Hepatocyte (in vitro differentiated cells): ENCODE data around the gene RRAD.

Source experiments
- EZH2 ChIP-seq: fragments of 200-600 bp; sonication (generic); IDR thresholded peaks from 2 replicates; pipeline ENCODE4 v1.6.1; 2016; ENCODE audit warnings: antibody characterized with exemption, mild to moderate bottlenecking, borderline replicate concordance
- TF ChIP-seq, protein P1 (sequence below): fragments of 200-600 bp; sonication (generic); IDR thresholded peaks from 2 replicates; pipeline ENCODE4 v1.5.1; 2016; ENCODE audit warnings: antibody characterized with exemption, mild to moderate bottlenecking; ENCODE audit not compliant: poor library complexity

DNA sequence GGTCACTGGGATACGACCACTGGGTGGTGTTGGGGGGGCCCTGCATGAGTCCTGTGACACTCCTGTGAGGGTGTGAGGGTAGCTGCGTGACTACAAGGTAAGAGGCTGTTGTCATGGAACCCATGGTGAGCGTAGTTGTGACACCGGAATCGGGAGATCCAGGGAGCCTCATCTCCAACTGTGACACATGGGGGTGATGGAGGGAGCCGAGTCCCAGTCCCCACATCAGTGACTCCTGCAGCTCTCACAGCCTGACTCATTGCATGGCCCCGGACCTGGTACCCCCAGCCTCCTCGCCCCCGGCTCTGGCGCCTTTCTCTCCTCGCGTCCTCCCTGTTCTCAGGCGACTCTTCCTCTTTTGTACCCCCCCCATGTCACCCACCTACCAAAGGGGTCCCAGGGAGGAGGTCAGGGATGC is 20.9 kb downstream of the RRAD start:
- TF ChIP-seq, protein P1, sequence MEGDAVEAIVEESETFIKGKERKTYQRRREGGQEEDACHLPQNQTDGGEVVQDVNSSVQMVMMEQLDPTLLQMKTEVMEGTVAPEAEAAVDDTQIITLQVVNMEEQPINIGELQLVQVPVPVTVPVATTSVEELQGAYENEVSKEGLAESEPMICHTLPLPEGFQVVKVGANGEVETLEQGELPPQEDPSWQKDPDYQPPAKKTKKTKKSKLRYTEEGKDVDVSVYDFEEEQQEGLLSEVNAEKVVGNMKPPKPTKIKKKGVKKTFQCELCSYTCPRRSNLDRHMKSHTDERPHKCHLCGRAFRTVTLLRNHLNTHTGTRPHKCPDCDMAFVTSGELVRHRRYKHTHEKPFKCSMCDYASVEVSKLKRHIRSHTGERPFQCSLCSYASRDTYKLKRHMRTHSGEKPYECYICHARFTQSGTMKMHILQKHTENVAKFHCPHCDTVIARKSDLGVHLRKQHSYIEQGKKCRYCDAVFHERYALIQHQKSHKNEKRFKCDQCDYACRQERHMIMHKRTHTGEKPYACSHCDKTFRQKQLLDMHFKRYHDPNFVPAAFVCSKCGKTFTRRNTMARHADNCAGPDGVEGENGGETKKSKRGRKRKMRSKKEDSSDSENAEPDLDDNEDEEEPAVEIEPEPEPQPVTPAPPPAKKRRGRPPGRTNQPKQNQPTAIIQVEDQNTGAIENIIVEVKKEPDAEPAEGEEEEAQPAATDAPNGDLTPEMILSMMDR: no peak
- no peak for TF ChIP-seq EZH2
